BE2C (cell line): ENCODE measurements around the gene TPBGL.

Source experiments
- DNase-seq: peaks from one replicate; pipeline ENCODE4 v3.0.0-alpha.2; 2020
- H3K27me3 ChIP-seq: fragments of 250-450 bp; sonication (Bioruptor Pico); 2 replicates; pipeline ENCODE4 v1.5.1; 2020; ENCODE audit warnings: mild to moderate bottlenecking
- H3K36me3 ChIP-seq: fragments of 250-450 bp; sonication (Bioruptor Pico); 2 replicates; pipeline ENCODE4 v1.5.1; 2020; ENCODE audit warnings: mild to moderate bottlenecking
- H3K4me1 ChIP-seq: fragments of 250-450 bp; sonication (Bioruptor Pico); 2 replicates; pipeline ENCODE4 v1.5.1; 2020
- H3K4me3 ChIP-seq: 2 replicates; pipeline ENCODE4 v1.5.1; 2011; ENCODE audit warnings: low read depth, low read length
- H3K9me3 ChIP-seq: fragments of 250-450 bp; sonication (Bioruptor Pico); 2 replicates; pipeline ENCODE4 v1.5.1; 2020
- CTCF ChIP-seq: IDR thresholded peaks from 2 replicates; pipeline ENCODE4 v1.5.1; 2012; ENCODE audit warnings: mild to moderate bottlenecking, low read depth, low read length

Gene TPBGL

DNA sequence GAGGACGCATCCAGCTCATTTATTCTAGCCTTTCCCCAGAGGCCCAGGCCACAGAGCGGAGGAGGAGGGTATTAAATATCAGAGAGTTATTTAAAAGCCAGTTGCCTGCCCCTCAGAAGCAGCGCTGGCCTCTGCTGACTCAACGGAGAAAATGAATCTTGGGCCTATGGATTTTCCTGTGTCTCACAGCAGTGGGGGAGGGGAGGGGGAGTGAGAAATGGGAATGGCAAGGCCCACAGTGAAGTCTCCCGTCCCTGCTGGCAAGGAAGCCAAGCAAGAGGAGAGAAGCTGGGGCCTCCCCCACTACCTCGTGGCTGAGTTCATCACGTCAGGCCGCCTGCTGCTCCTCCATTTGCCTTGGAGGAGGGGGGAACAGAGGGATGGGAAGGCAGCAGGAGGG, 4.5 kb upstream of the TPBGL start:
- Histone ChIP-seq H3K9me3 (no peaks in the 10 kb centered on the region), H3K36me3 (peaks cover 4% of the 10 kb centered on the region; the same call in 1 of the 2 replicates), H3K4me1 (no peaks in the 10 kb centered on the region), H3K27me3 (no peaks in the 10 kb centered on the region), H3K4me3 (no peak overlapping the region)
- TF ChIP-seq CTCF, result no peak
- DNase-seq, result peak; percentile 4

- TF ChIP-seq CTCF, result no peak
- no peaks in the 10 kb centered on the region for H3K9me3 ChIP-seq
- no peaks in the 10 kb centered on the region for H3K4me1 ChIP-seq
- DNase-seq, result peak; percentile 2
- no peak overlapping the region for H3K4me3 ChIP-seq
- H3K36me3 ChIP-seq, result peaks cover 4% of the 10 kb centered on the region; the same call in 1 of the 2 replicates
- H3K27me3 ChIP-seq, result peaks cover 6% of the 10 kb centered on the region
These were observed 3.5 kb upstream of the TPBGL start for GRCh38 chr11:75237050-75237449.

DNA sequence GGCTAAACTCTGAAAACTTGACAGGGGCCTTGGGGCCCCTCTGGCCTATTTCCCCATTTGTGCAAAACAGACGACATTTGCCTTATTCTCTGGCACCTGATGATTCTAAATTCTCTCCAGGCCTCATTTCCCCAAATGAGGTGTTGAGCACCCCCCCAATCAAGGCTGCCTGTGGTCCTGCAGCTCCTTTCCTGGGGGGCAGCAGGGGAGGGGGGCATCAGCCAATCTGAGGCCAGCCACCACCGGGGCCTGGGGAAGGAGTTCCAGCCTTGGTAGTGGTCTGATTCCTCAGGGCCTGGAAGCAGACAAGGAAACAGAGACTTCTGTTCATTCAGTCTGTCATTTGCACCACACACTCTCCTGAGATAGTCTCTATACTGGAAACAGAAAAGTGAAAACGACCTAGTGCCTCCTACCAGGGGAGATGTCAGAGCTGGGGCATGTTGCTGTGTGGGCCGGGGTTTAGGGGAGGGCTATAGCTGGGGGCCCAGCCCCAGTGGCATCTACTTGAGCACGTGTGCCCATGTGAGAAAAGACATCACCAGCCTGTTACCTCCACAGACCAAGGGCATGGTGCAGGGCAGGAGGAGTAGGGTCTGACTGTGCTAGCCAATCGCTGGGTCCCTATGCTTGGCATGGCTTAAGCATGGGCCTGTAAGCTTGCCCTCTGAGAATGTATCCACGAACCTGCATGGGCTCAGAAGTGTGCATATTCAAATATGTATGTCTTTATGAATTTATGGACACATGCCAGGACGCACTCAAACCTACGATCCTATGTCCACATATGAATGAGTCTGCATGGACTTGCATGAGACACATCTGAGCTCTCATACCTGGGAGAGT, 1.8 kb upstream of the TPBGL start:
- H3K36me3 ChIP-seq, result peaks cover 4% of the 10 kb centered on the region; the same call in 1 of the 2 replicates
- DNase-seq, result peak; percentile 2
- H3K9me3 ChIP-seq, result no peaks in the 10 kb centered on the region
- no peaks in the 10 kb centered on the region for H3K4me1 ChIP-seq
- TF ChIP-seq CTCF, result no peak
- peaks cover 6% of the 10 kb centered on the region for H3K27me3 ChIP-seq
- no peak overlapping the region for H3K4me3 ChIP-seq

DNA sequence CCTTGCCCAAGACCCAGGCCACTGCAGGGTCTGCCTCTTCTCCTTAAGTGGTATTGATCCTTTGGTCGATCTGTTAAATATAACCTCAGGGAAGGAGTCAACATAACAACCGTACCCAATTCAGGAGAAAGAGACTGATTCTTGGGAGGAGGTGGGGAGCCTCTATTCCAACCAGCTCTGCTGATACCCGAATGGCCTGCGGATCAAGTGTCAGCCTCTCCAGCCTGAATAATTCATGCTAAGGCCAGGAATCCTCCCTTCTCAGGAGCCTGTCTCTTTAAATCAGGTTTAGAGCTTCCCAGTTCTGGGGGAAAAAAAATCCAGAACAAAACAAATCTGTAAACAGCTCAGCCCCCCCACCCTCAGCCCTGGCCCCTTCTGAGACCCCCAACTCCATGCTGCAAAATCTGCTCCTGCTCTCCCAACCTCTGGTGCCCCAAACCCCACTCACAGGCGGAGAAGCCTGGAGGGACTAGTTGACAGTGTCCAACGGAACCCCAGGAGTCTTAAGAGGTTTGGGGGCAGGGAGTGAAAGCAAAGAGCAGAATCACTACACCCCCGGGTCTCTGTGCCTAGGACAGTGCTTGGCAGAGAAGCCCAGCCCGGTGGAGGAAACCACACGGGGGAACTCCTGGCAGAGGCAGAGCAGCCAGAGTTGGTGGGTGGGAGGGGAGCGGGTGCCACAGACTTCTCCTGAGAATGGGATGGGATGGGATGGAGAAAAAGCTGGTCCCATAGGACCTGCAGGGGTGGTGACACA, 863 bp upstream of the TPBGL start:
- TF ChIP-seq CTCF, result no peak
- H3K4me3 ChIP-seq, result peak overlapping the region; percentile 76
- no peaks in the 10 kb centered on the region for H3K9me3 ChIP-seq
- H3K36me3 ChIP-seq, result peaks cover 2% of the 10 kb centered on the region; the same call in 1 of the 2 replicates
- peaks cover 6% of the 10 kb centered on the region for H3K27me3 ChIP-seq
- peak; percentile 13 for DNase-seq
- no peaks in the 10 kb centered on the region for H3K4me1 ChIP-seq

DNA sequence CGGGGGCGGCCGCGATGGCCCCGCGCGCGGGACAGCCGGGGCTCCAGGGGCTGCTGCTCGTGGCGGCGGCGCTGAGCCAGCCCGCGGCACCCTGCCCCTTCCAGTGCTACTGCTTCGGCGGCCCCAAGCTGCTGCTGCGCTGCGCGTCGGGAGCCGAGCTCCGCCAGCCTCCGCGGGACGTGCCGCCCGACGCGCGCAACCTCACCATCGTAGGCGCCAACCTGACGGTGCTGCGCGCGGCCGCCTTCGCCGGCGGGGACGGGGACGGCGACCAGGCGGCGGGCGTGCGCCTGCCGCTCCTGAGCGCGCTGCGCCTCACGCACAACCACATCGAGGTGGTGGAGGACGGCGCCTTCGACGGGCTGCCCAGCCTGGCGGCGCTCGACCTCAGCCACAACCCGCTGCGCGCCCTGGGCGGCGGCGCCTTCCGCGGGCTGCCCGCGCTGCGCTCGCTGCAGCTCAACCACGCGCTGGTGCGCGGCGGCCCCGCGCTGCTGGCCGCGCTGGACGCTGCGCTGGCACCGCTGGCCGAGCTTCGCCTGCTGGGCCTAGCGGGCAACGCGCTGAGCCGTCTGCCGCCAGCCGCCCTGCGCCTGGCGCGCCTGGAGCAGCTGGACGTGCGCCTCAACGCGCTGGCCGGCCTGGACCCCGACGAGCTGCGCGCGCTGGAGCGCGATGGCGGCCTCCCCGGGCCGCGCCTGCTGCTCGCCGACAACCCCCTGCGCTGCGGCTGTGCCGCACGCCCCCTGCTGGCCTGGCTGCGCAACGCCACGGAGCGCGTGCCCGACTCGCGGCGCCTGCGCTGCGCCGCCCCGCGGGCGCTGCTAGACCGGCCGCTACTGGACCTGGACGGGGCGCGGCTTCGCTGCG, 697 bp downstream of the TPBGL start:
- H3K4me1 ChIP-seq, result no peaks in the 10 kb centered on the region
- peak; percentile 91 for DNase-seq
- H3K4me3 ChIP-seq, result peak overlapping the region; percentile 76
- peaks cover 6% of the 10 kb centered on the region for H3K27me3 ChIP-seq
- H3K9me3 ChIP-seq, result no peaks in the 10 kb centered on the region
- H3K36me3 ChIP-seq, result peaks cover 2% of the 10 kb centered on the region; the same call in 1 of the 2 replicates
- peak; percentile 50 for TF ChIP-seq CTCF
